Measurements from ENCODE around the gene CABYR. TPM values are rescaled to one million over a fixed set of nuclear protein-coding genes. Genes with fewer than 3 reads are reported as not detected.

Gene CABYR
- total RNA-seq, 1 experiment from 2014 or later, result 19.3 TPM

- no peak for TF ChIP-seq ZNF281 (CRISPR knock-in tag; IDR thresholded peaks at IDR 0.05)
- TF ChIP-seq HMGA2 (CRISPR knock-in tag; IDR thresholded peaks at IDR 0.05), result no peak
- TF ChIP-seq ESRRA (CRISPR knock-in tag; IDR thresholded peaks at IDR 0.05; ENCODE audit: borderline replicate concordance), result no peak
Observed at GRCh38 chr18:24198461-24198860, 59.6 kb downstream of the CABYR start (continued).

- Mint-ChIP-seq H3K27me3 (ENCODE audit: low read depth) (no peaks in the 10 kb centered on the region), H3K36me3 (no peaks in the 10 kb centered on the region), H3K9me3 (no peaks in the 10 kb centered on the region), H3K4me3 (no peak overlapping the region), H3K27ac (peak overlapping the region; percentile 54; the same call in 1 of the 2 replicates), H3K4me1 (0 out of 2 replicates have a peak, but pooled peaks cover 2% of the 10 kb centered on the region)
- no peak for DNase-seq (ENCODE audit: low spot score)
- POLR2A ChIA-PET, result no interaction called here
- CTCF ChIA-PET, result interaction anchor here (0.6 to 2.6 kb wide), 2 partner anchors 22 to 132 kb away, joined by 3 to 13 read pairs; no protein-coding TSS in a partner anchor
- no peak; the same call in 1 of the 2 replicates for ATAC-seq
- TF ChIP-seq CBFB (CRISPR knock-in tag; IDR thresholded peaks at IDR 0.05; ENCODE audit: low read depth) (no peak), NFYB (CRISPR knock-in tag; conservative IDR thresholded peaks at IDR 0.05; ENCODE audit: low read depth) (no peak)
Observed at GRCh38 chr18:24199372-24199962, 60.6 kb downstream of the CABYR start.

GRCh38 chr18:24200494-24201290 lies 61.8 kb downstream of the CABYR start:
- no peak for ATAC-seq
- ChIA-PET CTCF (interaction anchor here (0.6 to 2.0 kb wide), 3 partner anchors 24 to 314 kb away, joined by 3 to 8 read pairs (median 3); no protein-coding TSS in a partner anchor), POLR2A (no interaction called here)
- DNase-seq (ENCODE audit: low spot score), result no peak
- H3K36me3 Mint-ChIP-seq, result no peaks in the 10 kb centered on the region
- TF ChIP-seq TP53 (CRISPR knock-in tag; IDR thresholded peaks at IDR 0.05), result no peak
- no peak for TF ChIP-seq HMGXB4 (CRISPR knock-in tag; IDR thresholded peaks at IDR 0.05)
- no peak for TF ChIP-seq ZNF532 (CRISPR knock-in tag; IDR thresholded peaks at IDR 0.05; ENCODE audit: borderline replicate concordance)
- no peak for TF ChIP-seq EMX1 (CRISPR knock-in tag; IDR thresholded peaks at IDR 0.05)
- no peak for TF ChIP-seq HMGA2 (CRISPR knock-in tag; IDR thresholded peaks at IDR 0.05)
- TF ChIP-seq ZNF423 (CRISPR knock-in tag; IDR thresholded peaks at IDR 0.05), result no peak
- H3K4me3 Mint-ChIP-seq, result no peak overlapping the region
- H3K27ac Mint-ChIP-seq, result peak overlapping the region; percentile 83
- no peaks in the 10 kb centered on the region for H3K9me3 Mint-ChIP-seq
- H3K27me3 Mint-ChIP-seq (ENCODE audit: low read depth), result no peaks in the 10 kb centered on the region
- 0 out of 2 replicates have a peak, but pooled peaks cover 2% of the 10 kb centered on the region for H3K4me1 Mint-ChIP-seq
